Stimulated activated naive B cell treated with anti-CD40 and anti-IgM and Interleukin-4, amounts not matched to agents 10 μg/mL and 1 μg/mL and 100 μg/mL, for 72 hours (primary cell): ENCODE results near the gene EVA1A.

ENCODE experiments used
- ATAC-seq, 2 donors: fragments of 150-1000 bp; cut with Tn5 transposase; replicated peaks; 2 replicates each; pipeline ENCODE4 v1.10.0; 2021; ENCODE audit warnings: moderate library complexity in 1 of 2
- DNase-seq: peaks from one replicate; pipeline ENCODE4 v3.0.0; 2021
- H3K27ac Mint-ChIP-seq: one replicate; pipeline ENCODE4 v1.8.0; 2022; ENCODE audit warnings: mild to moderate bottlenecking, mixed read lengths
- H3K27me3 Mint-ChIP-seq, 2 donors: one replicate each; pipeline ENCODE4 v1.8.0; 2022; ENCODE audit warnings: mixed read lengths in 2 of 2
- H3K36me3 Mint-ChIP-seq, 2 donors: one replicate each; pipeline ENCODE4 v1.8.0; 2022; ENCODE audit warnings: mixed read lengths in 2 of 2, mild to moderate bottlenecking in 1 of 2
- H3K4me1 Mint-ChIP-seq, 2 donors: one replicate each; pipeline ENCODE4 v1.8.0; 2022; ENCODE audit warnings: mixed read lengths in 2 of 2, mild to moderate bottlenecking in 1 of 2
- H3K4me3 Mint-ChIP-seq, 2 donors: one replicate each; pipeline ENCODE4 v1.8.0; 2022; ENCODE audit warnings: mild to moderate bottlenecking in 2 of 2, mixed read lengths in 2 of 2, moderate library complexity in 1 of 2
- H3K9me3 Mint-ChIP-seq, 2 donors: one replicate each; pipeline ENCODE4 v1.8.0; 2022; ENCODE audit warnings: mixed read lengths in 2 of 2, mild to moderate bottlenecking in 1 of 2

Gene EVA1A

GRCh38 chr2:75466708-75467311 is 93.9 kb downstream of the EVA1A start:
- DNase-seq (no peak), ATAC-seq (peak in 1 of 2 donors; percentile 29)
- H3K27ac Mint-ChIP-seq: no peak overlapping the region
- peaks cover 10 to 12% of the 10 kb centered on the region in 2 donors for H3K27me3 Mint-ChIP-seq
- no peaks in the 10 kb centered on the region for H3K36me3 Mint-ChIP-seq
- H3K9me3 Mint-ChIP-seq: no peaks in the 10 kb centered on the region
- H3K4me1 Mint-ChIP-seq: no peaks in the 10 kb centered on the region
- H3K4me3 Mint-ChIP-seq: no peak overlapping the region

GRCh38 chr2:75465317-75465984 is 95.3 kb downstream of the EVA1A start:
- H3K27me3 Mint-ChIP-seq: peaks cover 16 to 19% of the 10 kb centered on the region in 2 donors

DNA sequence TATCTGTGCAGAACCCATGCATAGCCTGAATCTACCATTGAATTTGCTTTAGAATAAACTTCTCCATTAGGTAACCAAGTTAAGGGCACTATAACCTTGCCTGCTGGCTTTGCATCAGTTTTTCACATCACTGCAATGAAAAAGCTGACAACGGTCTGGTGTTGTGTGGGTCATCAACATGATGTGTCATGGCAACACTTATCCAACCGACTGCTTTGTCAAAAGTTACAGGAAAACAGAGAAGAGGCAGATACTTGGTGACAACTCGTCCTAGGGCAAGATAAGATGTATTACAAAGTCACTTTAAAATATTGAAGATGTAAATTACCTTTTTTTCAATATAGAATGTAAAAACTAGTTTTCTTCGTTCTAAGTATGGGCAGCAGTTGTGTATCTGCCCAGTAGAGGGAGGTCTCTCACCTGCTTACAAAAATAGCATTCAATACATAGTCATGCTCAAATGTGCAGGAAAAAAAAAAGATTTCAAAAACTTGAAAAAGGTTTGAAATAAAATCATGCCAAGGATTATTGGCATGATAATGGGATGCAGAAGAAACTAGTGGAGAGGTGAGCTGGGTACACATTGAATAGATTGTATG is 96.3 kb downstream of the EVA1A start:
- Mint-ChIP-seq H3K4me3 (no peak overlapping the region), H3K9me3 (peaks cover 3% of the 10 kb centered on the region in 2 donors), H3K27ac (no peak overlapping the region), H3K36me3 (no peaks in the 10 kb centered on the region), H3K27me3 (peaks cover 23 to 25% of the 10 kb centered on the region in 2 donors), H3K4me1 (no peaks in the 10 kb centered on the region)
- ATAC-seq (peak; percentile 46 to 55), DNase-seq (no peak)

More at GRCh38 chr2:75465317-75465984, 95.3 kb downstream of the EVA1A start:
- Mint-ChIP-seq H3K9me3 (peaks cover 2% of the 10 kb centered on the region in 2 donors), H3K4me3 (no peak overlapping the region), H3K4me1 (no peaks in the 10 kb centered on the region), H3K36me3 (no peaks in the 10 kb centered on the region), H3K27ac (no peak overlapping the region)
- no peak for DNase-seq
- no peak for ATAC-seq

- no peak for DNase-seq
- Mint-ChIP-seq H3K4me3 (no peak overlapping the region), H3K27me3 (peaks cover 25 to 26% of the 10 kb centered on the region in 2 donors), H3K36me3 (no peaks in the 10 kb centered on the region), H3K9me3 (peaks cover 3% of the 10 kb centered on the region in 2 donors), H3K4me1 (no peaks in the 10 kb centered on the region), H3K27ac (no peak overlapping the region)
- ATAC-seq: no peak
Measured at GRCh38 chr2:75462721-75463120, 98.0 kb downstream of the EVA1A start.

DNA sequence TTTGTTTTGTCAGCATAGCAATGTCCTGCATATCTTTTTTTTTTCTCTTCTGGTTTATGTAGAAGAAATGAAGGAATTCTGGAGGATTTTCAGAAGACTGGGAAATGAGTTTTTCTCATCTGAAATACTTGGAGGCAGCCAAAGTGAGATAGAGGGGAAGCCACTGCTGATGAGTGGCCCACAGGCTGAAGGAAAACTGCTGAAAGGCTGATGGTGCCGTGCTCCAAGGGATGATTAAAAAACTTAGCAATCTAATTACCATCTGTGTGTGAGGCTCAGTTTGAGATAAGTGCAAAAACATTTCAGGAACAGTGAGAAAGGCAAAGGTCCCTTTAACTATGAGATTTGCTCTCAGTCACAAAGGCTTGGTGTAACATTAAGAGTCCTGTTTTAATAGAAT is 98.5 kb downstream of the EVA1A start:
- H3K4me3 Mint-ChIP-seq: no peak overlapping the region
- DNase-seq: no peak
- H3K27me3 Mint-ChIP-seq: peaks cover 27 to 29% of the 10 kb centered on the region in 2 donors
- no peak overlapping the region for H3K27ac Mint-ChIP-seq
- peaks cover 3% of the 10 kb centered on the region in 2 donors for H3K9me3 Mint-ChIP-seq
- ATAC-seq: no peak
- no peaks in the 10 kb centered on the region for H3K4me1 Mint-ChIP-seq
- H3K36me3 Mint-ChIP-seq: no peaks in the 10 kb centered on the region

DNA sequence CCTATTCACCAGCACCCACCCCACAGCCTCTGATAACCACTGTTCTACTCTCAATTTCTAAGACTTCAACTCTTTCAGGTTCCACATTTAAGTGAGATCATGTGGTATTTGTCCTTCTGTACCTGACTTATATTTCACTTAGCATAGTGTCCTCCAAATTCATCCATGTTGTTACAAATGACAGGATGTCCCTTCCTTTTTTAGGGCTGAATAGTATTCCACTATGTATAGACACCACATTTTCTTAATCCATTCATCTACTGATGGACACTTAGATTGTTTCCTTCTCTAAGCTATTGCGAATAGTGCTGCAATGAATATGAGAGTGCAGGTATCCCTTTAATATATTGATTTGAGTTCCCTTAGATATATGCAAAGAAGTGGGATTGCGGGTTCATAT is 100.1 kb downstream of the EVA1A start:
- no peak overlapping the region for H3K4me3 Mint-ChIP-seq
- no peaks in the 10 kb centered on the region for H3K4me1 Mint-ChIP-seq
- no peak overlapping the region for H3K27ac Mint-ChIP-seq
- no peak for ATAC-seq
- H3K36me3 Mint-ChIP-seq: no peaks in the 10 kb centered on the region
- H3K9me3 Mint-ChIP-seq: peaks cover 3% of the 10 kb centered on the region in 2 donors
- H3K27me3 Mint-ChIP-seq: peaks cover 27 to 29% of the 10 kb centered on the region in 2 donors
- no peak for DNase-seq

GRCh38 chr2:75459565-75460310 is 101.0 kb downstream of the EVA1A start:
- Mint-ChIP-seq H3K4me1 (peaks cover 0 to 1% of the 10 kb centered on the region in 2 donors), H3K27ac (no peak overlapping the region), H3K4me3 (no peak overlapping the region), H3K36me3 (no peaks in the 10 kb centered on the region), H3K27me3 (peaks cover 27 to 29% of the 10 kb centered on the region in 2 donors), H3K9me3 (peaks cover 3% of the 10 kb centered on the region in 2 donors)
- DNase-seq (no peak), ATAC-seq (no peak)

DNA sequence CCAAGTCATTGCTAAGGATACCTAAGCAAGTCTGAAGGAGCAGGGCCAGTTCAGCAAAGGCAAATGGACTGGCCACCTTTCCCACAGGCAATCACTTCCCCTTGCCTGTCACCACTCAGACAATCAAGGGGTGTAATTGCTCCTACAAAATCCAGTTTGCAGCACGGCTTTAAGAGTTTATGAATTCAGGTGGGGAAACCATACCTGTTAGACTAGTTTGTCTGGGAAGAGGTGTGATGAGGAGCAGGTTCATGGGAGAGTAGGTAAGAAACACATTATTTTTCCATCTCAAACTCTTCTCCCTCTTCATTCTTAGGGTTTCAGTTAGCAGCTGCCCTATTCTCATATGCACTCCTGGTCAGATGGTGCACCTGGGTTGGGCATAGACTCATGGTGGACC is 102.5 kb downstream of the EVA1A start:
- peaks cover 21 to 29% of the 10 kb centered on the region in 2 donors for H3K27me3 Mint-ChIP-seq
- no peak for ATAC-seq
- H3K4me3 Mint-ChIP-seq: no peak overlapping the region
- DNase-seq: no peak
- H3K4me1 Mint-ChIP-seq: peaks cover 3 to 6% of the 10 kb centered on the region in 2 donors
- no peaks in the 10 kb centered on the region for H3K36me3 Mint-ChIP-seq
- peaks cover 3 to 4% of the 10 kb centered on the region in 2 donors for H3K9me3 Mint-ChIP-seq
- H3K27ac Mint-ChIP-seq: no peak overlapping the region

DNA sequence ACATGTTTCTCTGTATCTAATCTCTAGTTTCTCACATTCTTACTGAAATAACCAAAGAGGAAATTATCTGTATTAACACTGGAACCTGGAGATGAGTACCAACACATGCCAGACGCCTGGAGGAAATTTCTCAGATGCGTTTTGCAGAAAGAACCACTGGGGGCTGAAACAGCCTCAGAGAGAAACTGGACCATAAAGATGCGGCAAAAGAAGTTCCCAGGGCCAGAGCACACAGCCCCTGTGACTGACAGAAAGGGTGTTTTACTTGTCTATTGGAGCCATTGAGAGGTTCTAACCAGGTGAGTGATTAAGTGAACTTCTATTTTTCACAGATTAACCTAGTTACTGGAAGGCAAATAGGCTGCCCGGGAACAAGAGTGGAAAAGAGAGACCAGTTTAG is 103.9 kb downstream of the EVA1A start:
- peaks cover 3 to 4% of the 10 kb centered on the region in 2 donors for H3K9me3 Mint-ChIP-seq
- no peak overlapping the region for H3K27ac Mint-ChIP-seq
- ATAC-seq: no peak
- no peak for DNase-seq
- peaks cover 18 to 24% of the 10 kb centered on the region in 2 donors for H3K27me3 Mint-ChIP-seq
- peaks cover 3 to 6% of the 10 kb centered on the region in 2 donors for H3K4me1 Mint-ChIP-seq
- H3K4me3 Mint-ChIP-seq: no peak overlapping the region
- H3K36me3 Mint-ChIP-seq: no peaks in the 10 kb centered on the region

DNA sequence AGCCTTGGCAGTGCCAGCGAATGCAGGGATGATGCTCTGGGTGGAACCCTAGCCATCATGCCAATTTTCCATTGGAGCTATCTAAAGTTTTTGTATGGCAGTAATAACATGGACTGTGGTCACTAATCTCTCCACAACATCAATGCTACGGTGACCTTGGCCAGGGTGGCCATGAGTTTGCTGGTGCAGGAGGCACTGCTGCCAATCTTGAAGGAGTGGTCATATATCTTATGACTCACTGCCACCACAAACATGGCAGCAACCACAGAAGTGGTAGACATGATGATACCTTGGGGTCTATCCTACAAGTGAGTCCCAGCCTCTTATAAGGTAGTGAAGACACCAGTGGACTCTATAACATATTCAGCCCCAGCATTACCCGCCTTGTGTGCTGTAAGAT is 104.6 kb downstream of the EVA1A start:
- no peak for DNase-seq
- Mint-ChIP-seq H3K9me3 (peaks cover 3 to 4% of the 10 kb centered on the region in 2 donors), H3K4me3 (no peak overlapping the region), H3K36me3 (no peaks in the 10 kb centered on the region), H3K27ac (no peak overlapping the region), H3K27me3 (peaks cover 12 to 20% of the 10 kb centered on the region in 2 donors), H3K4me1 (peaks cover 3 to 6% of the 10 kb centered on the region in 2 donors)
- ATAC-seq: no peak

GRCh38 chr2:75454241-75454620 is 106.5 kb downstream of the EVA1A start:
- Mint-ChIP-seq H3K9me3 (peaks cover 0 to 3% of the 10 kb centered on the region in 2 donors), H3K27ac (no peak overlapping the region), H3K4me3 (no peak overlapping the region), H3K36me3 (no peaks in the 10 kb centered on the region), H3K27me3 (peaks cover 4 to 11% of the 10 kb centered on the region in 2 donors), H3K4me1 (peaks cover 3 to 6% of the 10 kb centered on the region in 2 donors)
- ATAC-seq: peak; percentile 29 to 58
- no peak for DNase-seq

- DNase-seq: no peak
- Mint-ChIP-seq H3K27me3 (peaks cover 4 to 11% of the 10 kb centered on the region in 2 donors), H3K4me3 (no peak overlapping the region), H3K27ac (no peak overlapping the region), H3K9me3 (peaks cover 0 to 3% of the 10 kb centered on the region in 2 donors), H3K4me1 (peaks cover 3 to 6% of the 10 kb centered on the region in 2 donors), H3K36me3 (peaks cover 0 to 2% of the 10 kb centered on the region in 2 donors)
- ATAC-seq: no peak
Measured at GRCh38 chr2:75453384-75454240, 107.1 kb downstream of the EVA1A start.

DNA sequence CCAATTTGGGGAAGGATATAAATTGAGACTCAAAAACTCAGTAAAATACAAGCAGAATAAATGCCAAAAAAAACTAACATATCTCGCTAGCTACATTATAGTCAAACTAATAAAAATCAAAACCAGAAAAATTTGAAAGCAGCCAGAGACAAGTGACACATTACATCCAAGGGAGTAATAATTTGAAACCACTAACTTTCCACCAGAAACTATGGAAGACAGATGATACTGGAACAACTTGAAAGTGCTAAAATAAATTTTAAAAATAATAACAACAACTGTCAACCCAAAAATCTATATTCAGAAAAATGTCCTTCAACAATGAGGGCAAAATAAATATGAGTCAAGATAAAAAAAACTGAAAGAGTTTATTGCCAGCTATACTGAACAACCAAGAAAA is 110.7 kb downstream of the EVA1A start:
- H3K4me1 Mint-ChIP-seq: peaks cover 3 to 6% of the 10 kb centered on the region in 2 donors
- no peak overlapping the region for H3K4me3 Mint-ChIP-seq
- H3K27me3 Mint-ChIP-seq: peaks cover 0 to 17% of the 10 kb centered on the region in 2 donors
- ATAC-seq: no peak
- H3K36me3 Mint-ChIP-seq: peaks cover 0 to 4% of the 10 kb centered on the region in 2 donors
- no peak overlapping the region for H3K27ac Mint-ChIP-seq
- DNase-seq: no peak
- peaks cover 0 to 5% of the 10 kb centered on the region in 2 donors for H3K9me3 Mint-ChIP-seq
